Measurements from ENCODE around the gene MED14. TPM values are rescaled to one million over a fixed set of nuclear protein-coding genes. Genes with fewer than 3 reads are reported as not detected.

The MED14 gene
- total and polyA plus RNA-seq, 3 donors from 2014 or later = 13.2 to 19.1 (median 16.7) TPM

DNA sequence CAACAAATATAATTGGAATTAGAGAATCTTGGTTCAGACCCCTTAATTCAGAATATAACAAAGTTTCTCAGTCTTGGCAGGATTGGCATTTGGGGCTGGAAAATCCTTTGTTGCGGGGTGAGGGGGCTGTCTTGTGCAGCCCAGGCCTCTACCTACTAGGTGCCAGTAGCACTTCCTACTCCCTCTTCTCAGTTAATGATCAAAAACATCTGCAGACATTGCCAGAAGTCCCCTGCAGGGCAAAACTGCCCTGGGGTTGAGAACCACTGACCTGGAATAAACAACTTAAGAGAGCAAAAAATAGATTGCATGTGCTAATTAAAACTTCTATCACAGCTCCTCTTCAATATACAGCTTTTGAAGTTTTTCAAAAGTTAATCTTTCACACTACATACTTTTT is 51.2 kb downstream of the MED14 start:
- WGBS, 2 donors = 77 to 90% methylated on average over 1 of the region's 1 CpG
- no peaks in the 10 kb centered on the region for H3K9me3 ChIP-seq
- no peak overlapping the region for H3K27ac ChIP-seq
- H3K27me3 ChIP-seq = no peaks in the 10 kb centered on the region
- no peak for TF ChIP-seq POLR2A (IDR thresholded peaks at IDR 0.05)
- TF ChIP-seq, protein P1, sequence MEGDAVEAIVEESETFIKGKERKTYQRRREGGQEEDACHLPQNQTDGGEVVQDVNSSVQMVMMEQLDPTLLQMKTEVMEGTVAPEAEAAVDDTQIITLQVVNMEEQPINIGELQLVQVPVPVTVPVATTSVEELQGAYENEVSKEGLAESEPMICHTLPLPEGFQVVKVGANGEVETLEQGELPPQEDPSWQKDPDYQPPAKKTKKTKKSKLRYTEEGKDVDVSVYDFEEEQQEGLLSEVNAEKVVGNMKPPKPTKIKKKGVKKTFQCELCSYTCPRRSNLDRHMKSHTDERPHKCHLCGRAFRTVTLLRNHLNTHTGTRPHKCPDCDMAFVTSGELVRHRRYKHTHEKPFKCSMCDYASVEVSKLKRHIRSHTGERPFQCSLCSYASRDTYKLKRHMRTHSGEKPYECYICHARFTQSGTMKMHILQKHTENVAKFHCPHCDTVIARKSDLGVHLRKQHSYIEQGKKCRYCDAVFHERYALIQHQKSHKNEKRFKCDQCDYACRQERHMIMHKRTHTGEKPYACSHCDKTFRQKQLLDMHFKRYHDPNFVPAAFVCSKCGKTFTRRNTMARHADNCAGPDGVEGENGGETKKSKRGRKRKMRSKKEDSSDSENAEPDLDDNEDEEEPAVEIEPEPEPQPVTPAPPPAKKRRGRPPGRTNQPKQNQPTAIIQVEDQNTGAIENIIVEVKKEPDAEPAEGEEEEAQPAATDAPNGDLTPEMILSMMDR (IDR thresholded peaks at IDR 0.05) = no peak
- H3K4me1 ChIP-seq = no peaks in the 10 kb centered on the region
- DNase-seq = no peak
- H3K4me3 ChIP-seq = no peak overlapping the region
- intact Hi-C loops (cut with DNase I; ENCODE audit: low total_unique reads) = no loop called here
- no peaks in the 10 kb centered on the region for H3K36me3 ChIP-seq (ENCODE audit: low read depth, missing control alignments)

DNA sequence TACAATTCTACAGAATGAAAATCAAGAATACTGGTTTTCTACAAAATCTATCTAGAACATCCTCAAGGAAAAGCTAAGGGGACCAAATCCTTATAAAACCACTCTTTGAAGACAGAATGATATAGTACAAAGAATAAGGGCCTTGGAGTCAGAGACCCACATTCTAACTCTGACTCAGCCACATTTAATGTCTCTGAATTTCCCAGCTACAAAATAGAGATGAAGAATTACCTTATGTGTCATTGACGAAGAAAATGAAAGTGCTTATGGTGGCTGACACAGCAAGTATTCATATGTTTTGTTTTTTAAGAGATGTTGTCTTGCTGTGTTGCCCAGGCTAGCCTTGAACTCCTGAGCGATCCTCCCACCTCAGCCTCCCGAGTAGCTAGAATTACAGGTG is 52.1 kb downstream of the MED14 start:
- H3K4me3 ChIP-seq = no peak overlapping the region
- no peaks in the 10 kb centered on the region for H3K9me3 ChIP-seq
- intact Hi-C loops (cut with DNase I; ENCODE audit: low total_unique reads) = no loop called here
- TF ChIP-seq POLR2A (IDR thresholded peaks at IDR 0.05) = no peak
- TF ChIP-seq, protein P1 (IDR thresholded peaks at IDR 0.05) = no peak
- no peak overlapping the region for H3K27ac ChIP-seq
- H3K36me3 ChIP-seq (ENCODE audit: low read depth, missing control alignments) = no peaks in the 10 kb centered on the region
- H3K27me3 ChIP-seq = no peaks in the 10 kb centered on the region
- DNase-seq = no peak
- 93% methylated on average over 3 of the region's 3 CpGs for WGBS, 2 donors
- no peaks in the 10 kb centered on the region for H3K4me1 ChIP-seq

DNA sequence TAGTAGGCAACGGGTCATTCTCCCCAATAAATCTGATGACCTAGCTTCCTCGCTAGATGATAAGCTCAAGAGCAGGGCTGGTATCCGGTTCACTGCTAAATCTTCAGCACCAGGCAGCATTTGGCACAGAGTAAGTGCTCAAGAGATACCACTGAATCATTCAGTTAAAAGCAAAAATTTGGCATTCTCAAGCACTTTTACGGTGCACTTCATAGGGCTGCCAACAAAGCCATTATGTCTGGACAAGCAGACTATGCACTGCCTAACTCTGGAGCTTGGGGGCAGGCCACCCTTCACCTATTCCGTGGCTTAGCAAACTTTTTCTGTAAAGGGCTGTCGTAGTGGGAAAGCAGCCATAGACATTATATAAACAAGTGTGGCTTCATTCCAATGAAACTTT is 64.2 kb downstream of the MED14 start:
- H3K27me3 ChIP-seq = no peaks in the 10 kb centered on the region
- no peaks in the 10 kb centered on the region for H3K9me3 ChIP-seq
- TF ChIP-seq POLR2A (IDR thresholded peaks at IDR 0.05) = no peak
- TF ChIP-seq, protein P1 (IDR thresholded peaks at IDR 0.05) = no peak
- no peak for DNase-seq
- intact Hi-C loops (cut with DNase I; ENCODE audit: low total_unique reads) = no loop called here
- no peaks in the 10 kb centered on the region for H3K36me3 ChIP-seq (ENCODE audit: low read depth, missing control alignments)
- no peak overlapping the region for H3K27ac ChIP-seq
- no peaks in the 10 kb centered on the region for H3K4me1 ChIP-seq
- no peak overlapping the region for H3K4me3 ChIP-seq
- WGBS, 2 donors = 58 to 64% methylated on average over 4 to 6 of the region's 6 CpGs

DNA sequence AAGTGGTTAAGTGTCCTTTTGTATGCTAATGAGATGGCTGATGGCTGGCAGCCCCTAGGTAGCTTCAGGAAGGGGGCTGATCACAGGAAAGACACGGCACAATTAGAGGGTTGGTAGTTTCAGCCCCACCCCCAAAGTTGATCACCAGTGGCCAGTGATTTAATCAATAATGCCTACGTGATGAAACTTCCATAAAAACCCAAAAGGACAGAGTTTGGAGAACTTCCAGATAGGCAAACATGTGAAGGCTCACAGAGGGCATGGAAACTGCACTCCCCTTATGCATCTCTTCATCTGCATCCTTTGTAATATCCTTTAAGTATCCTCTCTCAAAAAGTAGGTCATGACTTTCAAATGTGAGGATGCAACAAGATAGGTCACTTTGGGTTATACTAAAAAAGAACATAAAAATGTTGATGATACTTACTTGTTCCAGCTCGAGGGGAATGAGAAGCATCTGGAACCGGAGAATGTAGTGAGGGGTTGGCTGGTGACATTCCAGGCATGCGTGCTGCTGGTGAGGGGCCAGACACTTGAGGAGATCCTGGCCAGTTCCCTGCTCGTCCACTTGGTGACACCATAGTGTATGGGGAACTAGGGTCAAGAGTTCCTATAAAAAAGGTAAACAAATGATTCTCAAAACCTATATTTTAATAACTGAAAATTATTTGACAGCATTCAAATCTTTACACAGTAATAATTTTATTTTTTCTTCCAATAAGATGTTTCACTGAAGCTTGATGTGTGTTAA is 71.3 kb downstream of the MED14 start:
- 61 to 63% methylated on average over 5 to 6 of the region's 6 CpGs for WGBS, 2 donors
- no peaks in the 10 kb centered on the region for H3K36me3 ChIP-seq (ENCODE audit: low read depth, missing control alignments)
- TF ChIP-seq POLR2A (IDR thresholded peaks at IDR 0.05) = no peak
- TF ChIP-seq, protein P1 (IDR thresholded peaks at IDR 0.05) = peak in 1 of 3 experiments; percentile 29
- no peak overlapping the region for H3K27ac ChIP-seq
- no peak overlapping the region for H3K4me3 ChIP-seq
- intact Hi-C loops (cut with DNase I; ENCODE audit: low total_unique reads) = no loop called here
- H3K27me3 ChIP-seq = no peaks in the 10 kb centered on the region
- peak; percentile 34 for DNase-seq
- H3K9me3 ChIP-seq = no peaks in the 10 kb centered on the region
- no peaks in the 10 kb centered on the region for H3K4me1 ChIP-seq

Measured in testis (tissue), 3 donors.